M059J (cell line): ENCODE data around the gene TRIM62. TPM values are rescaled to one million over a fixed set of nuclear protein-coding genes. Genes with fewer than 3 reads are reported as not detected.

Experiments
- DNase-seq: peaks from one replicate; pipeline ENCODE4 v3.0.0-alpha.2; 2012; ENCODE audit warnings: low read depth
- total RNA-seq: library from RNA; depleted of rRNA; stranded (reverse); fragments of >200 nt; shearing (Covaris generic); gene quantifications from 2 replicates; pipeline ENCODE4 v1.2.3, GENCODE V29; 2014; rRNA removed

TRIM62 gene
- total RNA-seq, 1 experiment from 2014 or later: 14.4 TPM

DNA sequence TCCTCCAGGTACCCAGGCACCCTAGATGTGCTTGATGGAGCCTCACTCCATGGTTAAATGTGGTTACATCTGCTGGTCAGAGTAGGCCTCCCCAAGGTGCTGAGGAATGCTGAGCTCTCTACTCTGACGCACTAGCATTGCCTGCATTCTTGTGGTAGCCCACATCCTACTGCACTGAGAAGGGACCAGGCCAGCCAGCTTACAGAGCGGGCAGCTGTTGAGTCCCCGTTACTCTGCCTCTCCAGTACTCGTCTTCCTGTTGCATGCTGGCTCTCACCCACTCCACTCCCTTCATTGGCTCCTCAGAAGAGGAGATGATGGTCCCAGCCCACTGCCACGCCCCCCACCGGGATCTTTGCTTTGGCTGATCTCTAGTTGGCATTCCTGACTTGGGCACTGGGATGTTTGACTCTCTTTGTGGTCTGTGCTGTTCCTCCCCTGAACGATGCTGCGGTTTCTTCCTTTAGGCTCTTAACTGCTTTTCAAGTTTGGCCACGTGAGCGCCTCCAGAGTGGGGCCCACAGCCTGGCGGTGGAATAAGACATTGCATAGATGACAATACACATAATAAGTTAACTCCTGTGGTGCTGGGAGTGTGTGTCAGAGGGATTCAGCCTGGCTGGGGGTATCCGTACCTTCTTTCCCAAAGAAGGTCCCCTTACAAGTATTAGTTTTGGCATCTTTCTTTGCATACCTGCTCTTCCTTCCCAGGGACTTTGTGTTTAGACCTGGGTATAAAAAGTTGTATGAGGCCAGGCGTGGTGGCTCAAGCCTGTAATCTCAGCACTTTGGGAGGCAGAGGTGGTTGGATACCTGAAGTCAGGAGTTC is 82.3 kb downstream of the TRIM62 start:
- peak; percentile 100 for DNase-seq

DNA sequence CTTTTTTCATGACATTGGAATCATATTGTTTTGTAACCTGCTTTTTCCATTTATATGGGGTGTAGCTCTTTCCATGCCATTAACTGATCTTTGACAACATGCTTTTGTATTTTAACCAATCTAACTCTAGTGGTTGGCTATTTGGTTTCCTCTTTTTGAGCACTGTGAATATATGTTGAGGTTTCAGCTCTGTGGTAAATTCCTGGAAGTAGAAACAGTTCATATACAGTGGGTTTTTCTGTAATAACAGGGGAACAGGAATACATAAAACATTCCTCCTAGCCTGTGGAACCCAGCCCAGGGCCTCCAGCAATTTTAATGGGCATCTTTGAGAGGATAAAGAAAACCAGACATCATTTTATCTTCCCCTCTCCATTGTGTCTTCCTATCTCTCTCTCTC is 83.5 kb downstream of the TRIM62 start:
- DNase-seq: peak; percentile 40

DNA sequence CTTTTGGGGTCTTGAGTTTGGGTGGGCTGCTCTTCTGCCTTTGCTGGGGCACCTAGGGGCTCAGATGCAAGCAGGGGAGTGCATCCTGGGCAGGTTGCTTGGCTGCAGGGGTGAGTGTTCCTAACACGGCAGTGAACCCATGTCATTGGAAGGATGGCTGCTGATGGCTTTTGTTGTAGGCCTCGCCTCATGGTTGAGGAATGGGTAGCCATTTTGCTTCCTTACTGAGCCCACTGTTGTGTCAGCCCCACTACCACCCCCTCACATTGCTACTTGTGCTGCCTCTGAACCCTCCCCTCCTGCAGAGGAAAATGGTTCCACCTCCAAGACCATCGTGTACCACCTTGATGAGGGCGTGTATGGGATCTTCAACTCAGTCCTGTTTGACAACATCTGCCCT is 84.1 kb downstream of the TRIM62 start:
- DNase-seq: no peak

DNA sequence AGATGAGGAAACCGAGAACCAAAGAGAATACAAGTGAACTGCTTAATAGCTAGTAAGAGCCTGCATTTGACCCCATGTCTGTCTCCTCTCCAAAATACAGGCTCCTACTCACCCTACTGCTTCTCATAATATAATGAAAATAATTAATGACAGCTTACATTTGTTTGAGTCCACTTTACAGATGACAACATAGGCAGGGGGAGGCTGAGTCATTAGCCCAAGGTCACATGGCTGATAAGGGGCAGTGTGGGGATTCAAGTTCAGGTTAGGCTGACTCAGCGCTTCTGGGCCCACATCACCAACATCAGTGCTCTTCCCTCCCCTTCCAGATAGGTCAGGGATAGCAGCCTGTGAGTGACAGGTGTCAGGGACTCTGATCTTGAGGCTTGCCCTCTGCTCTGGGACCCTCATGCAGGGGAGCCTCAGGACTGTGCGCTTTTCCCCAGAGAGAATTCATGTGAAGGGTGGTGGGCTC is 84.7 kb downstream of the TRIM62 start:
- peak; percentile 55 for DNase-seq

DNA sequence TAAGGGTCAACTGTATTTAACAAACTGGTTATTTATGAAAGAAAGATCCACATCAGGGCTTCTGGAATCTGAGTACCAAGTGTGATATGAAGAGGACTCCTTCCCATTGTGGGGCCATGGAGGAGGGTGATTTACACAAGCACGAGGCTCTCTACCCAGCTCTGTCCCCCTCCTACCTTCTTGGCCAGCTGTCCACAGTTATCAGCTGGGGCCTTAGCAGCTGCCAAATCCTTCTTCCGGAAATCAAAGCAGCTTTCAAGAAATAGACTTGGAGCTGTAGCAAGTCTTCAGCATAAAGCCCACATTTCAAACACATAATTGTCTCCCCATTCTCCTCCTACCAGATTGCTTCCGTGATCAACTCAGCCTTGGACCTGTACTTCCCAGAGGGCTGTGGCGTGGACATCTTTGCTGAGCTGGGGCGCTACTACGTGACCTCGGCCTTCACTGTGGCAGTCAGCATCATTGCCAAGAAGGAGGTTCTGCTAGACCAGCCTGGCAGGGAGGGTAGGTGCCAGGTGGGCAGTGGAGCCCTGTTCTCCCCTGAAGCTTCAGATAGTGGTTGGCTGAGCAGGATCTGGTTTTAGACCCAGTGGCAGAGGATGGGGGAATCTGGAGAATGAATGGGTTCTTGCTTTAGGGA is 85.4 kb downstream of the TRIM62 start:
- DNase-seq: no peak

Other genes starting within 250 kb of the TRIM62 start
- gene RNF19B, start 217.2 kb downstream of the TRIM62 start, total RNA-seq: 9.0 and 11.9 TPM in 2 replicates
- 255 and 332 TPM in 2 replicates for gene AK2, start 145.2 kb downstream of the TRIM62 start, total RNA-seq
- 0.20 and 2.8 TPM in 2 replicates for gene AZIN2, start 100.9 kb downstream of the TRIM62 start, total RNA-seq
- gene ZNF362, start 74.4 kb upstream of the TRIM62 start, total RNA-seq: 6.2 and 15.2 TPM in 2 replicates
- not detected in 2 replicates for gene A3GALT2, start 139.1 kb upstream of the TRIM62 start, total RNA-seq
- gene PHC2, start 249.1 kb upstream of the TRIM62 start, total RNA-seq: 106 and 128 TPM in 2 replicates